Measurements from ENCODE around the gene MAFB. TPM values are rescaled to one million over a fixed set of nuclear protein-coding genes. Genes with fewer than 3 reads are reported as not detected.

MAFB gene
- total RNA-seq, 4 donors from 2014 or later: 36.2 to 61.7 (median 39.6) TPM

- Histone ChIP-seq H3K4me3 (no peak overlapping the region), H3K27me3 (no peaks in the 10 kb centered on the region), H3K9me3 (no peaks in the 10 kb centered on the region), H3K36me3 (no peaks in the 10 kb centered on the region), H3K27ac (no peak overlapping the region), H3K4me1 (peaks cover 3 to 17% (median 4%) of the 10 kb centered on the region in 3 donors)
- WGBS, 2 donors: 95 to 96% methylated on average over 2 of the region's 2 CpGs
- intact Hi-C loops (cut with DNase I): no loop called here
- no peak for DNase-seq
- TF ChIP-seq POLR2A (IDR thresholded peaks at IDR 0.05): no peak
- TF ChIP-seq CTCF (IDR thresholded peaks at IDR 0.05): peak in 1 of 6 experiments; percentile 26
Measured at GRCh38 chr20:40670253-40670652, 18.8 kb downstream of the MAFB start.

GRCh38 chr20:40669692-40670091 is 19.3 kb downstream of the MAFB start:
- no peak for TF ChIP-seq CTCF (IDR thresholded peaks at IDR 0.05)
- no peak for TF ChIP-seq POLR2A (IDR thresholded peaks at IDR 0.05)
- H3K27ac ChIP-seq: no peak overlapping the region
- no peaks in the 10 kb centered on the region for H3K36me3 ChIP-seq
- no peaks in the 10 kb centered on the region for H3K27me3 ChIP-seq
- 85 to 93% methylated on average over 2 to 3 of the region's 3 CpGs for WGBS, 2 donors
- no peak overlapping the region for H3K4me3 ChIP-seq
- no peak for DNase-seq
- H3K4me1 ChIP-seq: peaks cover 3 to 20% (median 4%) of the 10 kb centered on the region in 3 donors
- intact Hi-C loops (cut with DNase I): no loop called here
- no peaks in the 10 kb centered on the region for H3K9me3 ChIP-seq

GRCh38 chr20:40668449-40669228 is 20.4 kb downstream of the MAFB start:
- Histone ChIP-seq H3K4me3 (no peak overlapping the region), H3K9me3 (no peaks in the 10 kb centered on the region), H3K27ac (no peak overlapping the region), H3K27me3 (no peaks in the 10 kb centered on the region), H3K36me3 (no peaks in the 10 kb centered on the region), H3K4me1 (peaks cover 0 to 23% (median 4%) of the 10 kb centered on the region in 3 donors)
- WGBS, 2 donors: 78 to 88% methylated on average over 4 to 5 of the region's 7 CpGs
- TF ChIP-seq CTCF (IDR thresholded peaks at IDR 0.05): no peak
- TF ChIP-seq POLR2A (IDR thresholded peaks at IDR 0.05): no peak
- intact Hi-C loops (cut with DNase I): no loop called here
- DNase-seq: no peak

GRCh38 chr20:40667503-40667902 is 21.5 kb downstream of the MAFB start:
- Histone ChIP-seq H3K9me3 (no peaks in the 10 kb centered on the region), H3K36me3 (no peaks in the 10 kb centered on the region), H3K27me3 (no peaks in the 10 kb centered on the region), H3K4me3 (no peak overlapping the region), H3K4me1 (peaks cover 0 to 18% (median 0%) of the 10 kb centered on the region in 3 donors), H3K27ac (no peak overlapping the region)
- DNase-seq: no peak
- TF ChIP-seq CTCF (IDR thresholded peaks at IDR 0.05) (no peak), POLR2A (IDR thresholded peaks at IDR 0.05) (no peak)
- 85 to 89% methylated on average over 3 of the region's 3 CpGs for WGBS, 2 donors
- intact Hi-C loops (cut with DNase I): no loop called here

- H3K4me1 ChIP-seq: peaks cover 0 to 18% (median 0%) of the 10 kb centered on the region in 3 donors
- 75 to 86% methylated on average over 4 to 9 of the region's 9 CpGs for WGBS, 2 donors
- no peak overlapping the region for H3K27ac ChIP-seq
- TF ChIP-seq CTCF (IDR thresholded peaks at IDR 0.05): no peak
- TF ChIP-seq POLR2A (IDR thresholded peaks at IDR 0.05): no peak
- no peaks in the 10 kb centered on the region for H3K27me3 ChIP-seq
- H3K4me3 ChIP-seq: no peak overlapping the region
- intact Hi-C loops (cut with DNase I): no loop called here
- DNase-seq: no peak
- no peaks in the 10 kb centered on the region for H3K36me3 ChIP-seq
- no peaks in the 10 kb centered on the region for H3K9me3 ChIP-seq
Measured at GRCh38 chr20:40666336-40666735, 22.7 kb downstream of the MAFB start.
